GM12891 (cell line): Measurements from ENCODE around the gene SHC4.

Experiments used
- POLR2A ChIP-seq: IDR thresholded peaks from 2 replicates; pipeline ENCODE4 v1.6.1; 2011; ENCODE audit warnings: low read depth, low read length, control low read depth
- POLR2AphosphoS5 ChIP-seq: IDR thresholded peaks from 2 replicates; pipeline ENCODE4 v1.6.1; 2011; ENCODE audit warnings: low read depth, low read length, control low read depth
- TAF1 ChIP-seq: IDR thresholded peaks from 2 replicates; pipeline ENCODE4 v1.6.1; 2011; ENCODE audit warnings: low read depth, low read length, control low read depth

GRCh38 chr15:48896869-48897814, 66.6 kb downstream of the SHC4 start:
- TF ChIP-seq POLR2A = no peak
- TF ChIP-seq POLR2AphosphoS5 = no peak
- no peak for TF ChIP-seq TAF1
